Activated T-cell treated with anti-CD3 and anti-CD28 coated beads, Interleukin-2, amount 50 U/mL, for 72 hours (primary cell): ENCODE measurements around the gene SELENOO. TPM values are rescaled to one million over a fixed set of nuclear protein-coding genes. Genes with fewer than 3 reads are reported as not detected.
"Not testable (repeated sequence)": the region's sequence is repeated elsewhere in the genome, so short reads cannot be mapped to it uniquely, and the experiment has no call there.

Experiments used
- ATAC-seq, 2 donors: fragments of 150-1000 bp; cut with Tn5 transposase; replicated peaks in 1 of 2; 2 replicates each; pipeline ENCODE4 v1.10.0; 2021; ENCODE audit warnings: moderate library complexity in 2 of 2, mild to moderate bottlenecking in 1 of 2
- DNase-seq, 2 donors: peaks; one replicate each; pipeline ENCODE4 v3.0.0; 2021 to 2022; ENCODE audit warnings: mixed read lengths in 1 of 2
- H3K27ac Mint-ChIP-seq: one replicate; pipeline ENCODE4 v1.8.0; 2022; ENCODE audit warnings: mild to moderate bottlenecking, moderate library complexity, mixed read lengths
- H3K27me3 Mint-ChIP-seq: one replicate; pipeline ENCODE4 v1.8.0; 2022; ENCODE audit warnings: low read depth, mixed read lengths
- H3K36me3 Mint-ChIP-seq, 2 donors: one replicate each; pipeline ENCODE4 v1.8.0; 2022; ENCODE audit warnings: mixed read lengths in 2 of 2, mild to moderate bottlenecking in 1 of 2; ENCODE audit not compliant: insufficient read depth in 2 of 2
- H3K4me1 Mint-ChIP-seq: one replicate; pipeline ENCODE4 v1.8.0; 2022; ENCODE audit warnings: low read depth, mixed read lengths
- H3K4me3 Mint-ChIP-seq, 2 donors: one replicate each; pipeline ENCODE4 v1.8.0; 2022; ENCODE audit warnings: mild to moderate bottlenecking in 2 of 2, mixed read lengths in 2 of 2, moderate library complexity in 2 of 2
- H3K9me3 Mint-ChIP-seq, 2 donors: one replicate each; pipeline ENCODE4 v1.8.0; 2022; ENCODE audit warnings: mixed read lengths in 2 of 2
- total RNA-seq, 2 donors: library from RNA; stranded (reverse); gene quantifications; one replicate each; pipeline ENCODE4 v1.2.3, GENCODE V29; 2022

The SELENOO gene
- total RNA-seq, 2 donors from 2014 or later, result 17.6 to 19.4 TPM

DNA sequence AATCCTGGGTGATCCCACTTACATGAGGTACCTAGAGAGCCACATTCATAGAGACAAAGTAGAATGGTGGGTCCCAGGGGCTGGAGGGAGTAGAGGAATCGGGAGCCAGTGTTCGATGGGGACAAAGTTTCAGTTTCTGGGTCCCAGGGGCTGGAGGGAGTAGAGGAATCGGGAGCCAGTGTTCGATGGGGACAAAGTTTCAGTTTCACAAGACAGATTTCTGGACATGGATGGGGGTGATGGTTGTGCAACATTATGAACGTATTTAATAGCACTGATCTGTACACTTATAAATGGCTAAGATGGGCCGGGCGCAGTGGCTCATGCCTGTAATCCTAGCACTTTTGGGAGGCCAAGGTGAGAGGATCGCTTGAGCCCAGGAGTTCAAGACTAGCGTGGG is 4.2 kb downstream of the SELENOO start:
- H3K36me3 Mint-ChIP-seq, H3K27me3 Mint-ChIP-seq, ATAC-seq, H3K9me3 Mint-ChIP-seq, DNase-seq: not testable (repeated sequence)
- Mint-ChIP-seq H3K4me1 (peaks cover 32% of the 10 kb centered on the region), H3K4me3 (peak overlapping the region in 1 of 2 donors; percentile 20), H3K27ac (peak overlapping the region; percentile 5)

DNA sequence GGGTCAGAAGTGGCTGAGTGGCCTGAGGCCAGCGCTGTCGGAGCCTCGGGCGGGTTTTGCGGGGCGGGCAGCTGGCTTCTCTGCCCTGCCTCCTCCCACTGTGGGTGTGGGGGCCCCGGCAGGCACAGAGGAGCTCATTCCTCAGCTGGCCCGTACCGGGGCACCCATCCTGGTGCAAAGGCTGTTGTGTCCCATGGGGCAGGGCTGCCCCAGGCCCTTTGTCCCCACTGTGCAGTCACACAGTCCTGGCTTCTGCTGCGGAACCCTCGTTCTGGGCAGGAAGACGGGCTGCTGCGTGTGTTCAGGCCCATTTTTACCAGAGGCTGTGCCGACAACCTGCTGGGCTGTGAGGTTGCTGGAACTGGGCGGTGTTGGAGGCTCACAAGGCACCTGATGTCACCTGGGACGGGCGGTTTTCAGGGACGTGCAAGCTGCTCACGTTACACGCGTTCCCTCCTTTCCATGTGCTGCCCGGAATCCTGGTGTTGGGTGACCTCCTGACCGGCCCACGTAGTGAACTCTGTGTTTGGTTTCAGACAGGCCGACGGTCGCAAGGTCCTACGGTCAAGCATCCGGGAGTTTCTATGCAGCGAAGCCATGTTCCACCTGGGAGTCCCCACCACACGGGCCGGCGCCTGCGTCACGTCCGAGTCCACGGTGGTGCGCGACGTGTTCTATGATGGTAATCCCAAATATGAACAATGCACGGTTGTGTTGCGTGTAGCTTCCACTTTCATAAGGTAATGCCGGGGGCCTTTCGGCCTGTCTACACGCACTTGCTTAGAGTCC is 5.2 kb downstream of the SELENOO start:
- Mint-ChIP-seq H3K27ac (no peak overlapping the region), H3K36me3 (peaks cover 4 to 7% of the 10 kb centered on the region in 2 donors)

DNA sequence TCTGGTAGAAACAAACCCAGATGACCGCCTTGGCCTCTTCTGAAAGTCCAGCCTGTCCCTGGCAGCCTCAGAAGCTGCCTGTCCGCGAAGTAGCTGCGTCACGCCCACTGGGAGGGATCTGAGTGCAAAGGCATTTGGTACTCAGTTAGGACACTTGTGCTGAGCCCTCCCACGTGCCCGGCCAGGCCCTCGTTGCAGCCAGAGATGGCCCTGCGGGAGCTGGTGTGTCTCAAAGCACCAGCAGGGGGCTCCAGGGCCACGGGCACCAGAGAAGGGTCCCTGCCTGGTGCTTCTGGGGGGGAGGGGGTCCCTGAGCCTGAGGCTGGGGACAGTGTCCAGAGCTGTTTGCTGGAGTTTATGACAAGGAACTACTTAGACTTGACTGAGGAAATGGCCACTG is 5.8 kb downstream of the SELENOO start:
- Mint-ChIP-seq H3K4me3 (no peak overlapping the region), H3K27me3 (no peaks in the 10 kb centered on the region), H3K36me3 (peaks cover 4 to 7% of the 10 kb centered on the region in 2 donors), H3K27ac (no peak overlapping the region), H3K9me3 (no peaks in the 10 kb centered on the region), H3K4me1 (peaks cover 32% of the 10 kb centered on the region)
- ATAC-seq, result no peak
- no peak for DNase-seq

More for the DNA sequence above, 5.2 kb downstream of the SELENOO start:
- H3K27me3 Mint-ChIP-seq, result no peaks in the 10 kb centered on the region
- H3K4me3 Mint-ChIP-seq, result no peak overlapping the region
- ATAC-seq (no peak), DNase-seq (no peak)
- no peaks in the 10 kb centered on the region for H3K9me3 Mint-ChIP-seq
- H3K4me1 Mint-ChIP-seq, result peaks cover 32% of the 10 kb centered on the region

DNA sequence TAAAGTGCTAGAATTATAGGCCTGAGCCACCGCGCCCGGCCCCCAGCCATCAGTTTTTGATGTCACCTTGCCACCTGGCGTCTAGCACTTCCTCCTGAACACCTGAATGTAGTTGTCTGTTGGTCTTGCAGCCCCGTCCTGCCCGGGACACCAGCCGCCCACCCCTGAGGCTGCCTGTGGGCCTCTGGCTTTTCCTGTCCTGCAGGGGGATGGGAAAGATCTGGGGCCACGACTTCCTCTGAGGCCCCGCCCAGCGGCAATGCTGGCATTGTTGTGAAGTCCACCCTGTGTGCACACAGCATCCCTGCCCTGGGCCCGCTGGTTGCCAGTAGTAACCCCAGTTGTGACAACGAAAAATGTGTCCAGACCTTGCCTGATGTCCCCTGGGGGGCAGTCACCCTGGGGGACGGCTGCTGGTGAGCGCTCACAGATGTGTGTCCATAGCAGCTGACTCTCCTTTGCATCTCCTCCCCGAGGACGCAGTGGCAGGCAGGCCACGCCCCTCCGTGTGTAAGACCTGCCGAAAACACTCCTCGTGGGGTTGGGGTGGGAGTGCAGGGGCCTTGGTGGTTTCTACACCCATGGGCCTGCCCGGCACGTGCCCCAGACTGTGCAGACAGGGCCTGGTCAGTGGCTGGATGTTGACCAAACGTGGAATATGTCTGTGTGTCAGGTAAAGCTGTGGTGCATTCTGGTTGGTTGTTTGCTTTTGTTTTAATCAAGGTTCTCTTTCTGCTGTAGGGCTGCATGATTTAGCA is 6.8 kb downstream of the SELENOO start:
- no peak for DNase-seq
- peaks cover 4 to 7% of the 10 kb centered on the region in 2 donors for H3K36me3 Mint-ChIP-seq
- no peak overlapping the region for H3K4me3 Mint-ChIP-seq
- no peaks in the 10 kb centered on the region for H3K27me3 Mint-ChIP-seq
- no peaks in the 10 kb centered on the region for H3K9me3 Mint-ChIP-seq
- H3K4me1 Mint-ChIP-seq, result peaks cover 23% of the 10 kb centered on the region
- H3K27ac Mint-ChIP-seq, result no peak overlapping the region
- ATAC-seq, result no peak

DNA sequence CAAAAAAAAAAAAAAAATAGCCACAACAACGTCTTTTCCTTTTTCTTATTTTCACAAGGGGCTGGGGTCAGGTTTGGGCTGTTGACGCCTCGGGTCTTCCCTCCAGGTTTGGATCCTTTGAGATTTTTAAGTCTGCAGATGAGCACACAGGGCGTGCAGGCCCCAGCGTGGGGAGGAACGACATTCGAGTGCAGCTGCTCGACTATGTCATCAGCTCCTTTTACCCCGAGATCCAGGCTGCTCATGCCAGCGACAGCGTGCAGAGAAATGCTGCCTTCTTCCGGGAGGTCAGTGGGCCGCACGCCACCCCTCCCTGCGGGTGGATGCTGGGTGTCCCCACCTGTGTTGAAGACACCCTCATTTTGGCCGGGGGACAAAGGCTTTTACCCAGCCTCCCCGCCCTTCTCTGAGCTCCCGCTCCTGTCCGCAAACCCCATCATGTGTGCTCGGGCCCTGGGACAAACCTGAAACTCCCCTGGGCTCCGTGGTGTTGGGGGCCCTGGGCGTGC is 7.7 kb downstream of the SELENOO start:
- no peak overlapping the region for H3K4me3 Mint-ChIP-seq
- H3K27me3 Mint-ChIP-seq, result no peaks in the 10 kb centered on the region
- H3K9me3 Mint-ChIP-seq, result no peaks in the 10 kb centered on the region
- no peak overlapping the region for H3K27ac Mint-ChIP-seq
- DNase-seq (no peak), ATAC-seq (no peak)
- peaks cover 4 to 8% of the 10 kb centered on the region in 2 donors for H3K36me3 Mint-ChIP-seq
- H3K4me1 Mint-ChIP-seq, result peaks cover 19% of the 10 kb centered on the region

DNA sequence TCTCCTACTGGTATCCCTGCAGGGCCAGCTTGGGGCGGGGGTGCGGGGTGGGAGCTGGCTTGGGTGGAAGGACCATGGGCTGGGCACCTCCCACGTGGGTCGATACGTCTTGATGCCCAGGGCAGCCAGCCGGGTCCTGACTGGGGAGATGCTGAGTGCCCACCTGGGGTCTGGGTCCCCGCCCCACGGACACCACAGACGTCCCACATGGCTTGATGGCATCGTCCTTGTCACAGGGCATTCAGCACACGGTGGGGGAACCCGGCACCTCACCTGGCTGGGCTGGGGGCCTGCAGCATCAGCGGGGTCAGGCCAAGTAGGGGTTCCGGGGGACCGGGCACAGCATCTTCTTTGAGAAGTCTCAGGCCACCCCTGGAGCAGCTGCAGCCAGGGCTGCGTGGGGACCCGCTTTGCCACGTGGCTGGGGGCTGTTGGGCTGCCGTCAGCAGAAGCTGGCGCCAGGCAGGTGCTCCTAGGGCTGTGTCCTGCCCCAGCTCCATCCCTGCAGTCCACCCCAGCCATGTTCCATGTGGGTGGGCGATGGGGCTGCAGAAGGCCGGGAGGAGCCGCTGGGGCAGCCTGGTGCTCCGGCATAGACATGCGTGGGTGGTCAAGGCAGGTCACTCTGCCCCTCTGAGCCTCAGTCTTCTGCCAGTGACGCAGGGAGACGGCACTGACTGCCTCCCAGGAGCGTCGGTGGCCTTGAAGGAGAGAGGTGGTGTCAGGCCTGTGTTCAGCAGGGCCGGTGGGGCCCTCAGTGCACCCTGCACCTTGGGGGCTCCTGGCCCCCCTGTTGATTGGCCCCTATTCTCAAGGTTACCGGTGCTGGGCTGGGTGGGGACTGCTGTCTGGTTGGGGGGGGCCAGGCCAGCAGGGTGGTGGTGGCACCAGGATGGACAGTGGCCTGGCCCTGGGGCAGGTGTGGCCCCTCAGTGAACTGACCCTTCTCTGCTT is 8.4 kb downstream of the SELENOO start:
- Mint-ChIP-seq H3K27ac (peak overlapping the region; percentile 27), H3K27me3 (no peaks in the 10 kb centered on the region), H3K4me1 (peaks cover 12% of the 10 kb centered on the region), H3K36me3 (peaks cover 4 to 7% of the 10 kb centered on the region in 2 donors), H3K4me3 (no peak overlapping the region), H3K9me3 (no peaks in the 10 kb centered on the region)
- DNase-seq, result no peak
- peak; percentile 21 to 29 for ATAC-seq

DNA sequence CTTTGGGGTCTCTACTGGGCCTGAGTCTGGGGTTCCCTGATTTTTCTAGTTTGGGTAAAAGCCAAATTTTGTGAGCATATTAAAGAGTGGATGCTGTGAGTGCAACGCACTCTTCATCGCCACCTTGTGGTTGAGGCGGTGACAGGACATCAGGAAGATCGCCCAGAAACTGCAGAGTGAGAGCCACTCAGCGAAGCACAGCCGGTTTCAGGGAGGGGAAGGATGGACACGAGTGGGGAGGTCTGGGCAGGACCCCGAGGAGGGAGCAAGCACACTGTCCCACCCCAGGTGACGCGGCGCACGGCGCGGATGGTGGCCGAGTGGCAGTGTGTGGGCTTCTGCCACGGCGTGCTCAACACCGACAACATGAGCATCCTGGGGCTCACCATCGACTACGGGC is 9.1 kb downstream of the SELENOO start:
- Mint-ChIP-seq H3K4me3 (no peak overlapping the region), H3K4me1 (peaks cover 8% of the 10 kb centered on the region), H3K27ac (peak overlapping the region; percentile 27), H3K36me3 (peaks cover 4 to 9% of the 10 kb centered on the region in 2 donors), H3K9me3 (no peaks in the 10 kb centered on the region), H3K27me3 (no peaks in the 10 kb centered on the region)
- DNase-seq (peak; percentile 71 to 76), ATAC-seq (peak; percentile 65 to 68)

DNA sequence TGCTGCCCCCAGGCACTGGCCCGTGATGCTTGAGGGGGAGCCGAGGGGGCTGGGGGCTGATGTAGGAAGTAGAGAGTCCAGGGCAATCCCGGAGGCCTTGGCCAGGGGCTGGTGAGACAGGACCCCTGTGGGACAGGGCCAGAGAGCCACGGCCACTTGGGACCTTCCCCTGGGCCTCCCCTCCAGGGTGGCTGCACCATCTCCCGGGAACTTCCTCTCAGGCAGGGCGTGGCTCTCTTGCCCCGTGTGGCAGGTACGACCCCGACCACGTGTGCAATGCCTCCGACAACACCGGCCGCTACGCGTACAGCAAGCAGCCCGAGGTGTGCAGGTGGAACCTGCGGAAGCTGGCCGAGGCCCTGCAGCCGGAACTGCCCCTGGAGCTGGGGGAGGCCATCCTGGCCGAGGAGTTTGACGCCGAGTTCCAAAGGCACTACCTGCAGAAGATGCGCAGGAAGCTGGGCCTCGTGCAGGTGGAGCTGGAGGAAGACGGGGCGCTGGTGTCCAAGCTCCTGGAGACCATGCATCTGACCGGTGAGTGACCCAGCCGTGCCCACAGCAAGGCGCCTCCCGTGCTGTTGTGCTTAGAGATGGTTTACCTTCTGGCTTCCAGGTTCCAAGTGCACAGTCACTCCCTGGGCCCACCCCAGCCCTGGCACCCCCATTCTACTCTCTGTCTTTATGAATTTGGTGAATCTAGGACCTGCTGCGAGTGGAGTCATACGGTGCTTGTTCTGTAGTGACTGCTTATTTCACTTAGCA is 9.7 kb downstream of the SELENOO start:
- ATAC-seq (no peak), DNase-seq (no peak)
- Mint-ChIP-seq H3K36me3 (peaks cover 4 to 10% of the 10 kb centered on the region in 2 donors), H3K27ac (peak overlapping the region; percentile 34), H3K4me3 (no peak overlapping the region), H3K9me3 (no peaks in the 10 kb centered on the region), H3K4me1 (peaks cover 5% of the 10 kb centered on the region), H3K27me3 (no peaks in the 10 kb centered on the region)

DNA sequence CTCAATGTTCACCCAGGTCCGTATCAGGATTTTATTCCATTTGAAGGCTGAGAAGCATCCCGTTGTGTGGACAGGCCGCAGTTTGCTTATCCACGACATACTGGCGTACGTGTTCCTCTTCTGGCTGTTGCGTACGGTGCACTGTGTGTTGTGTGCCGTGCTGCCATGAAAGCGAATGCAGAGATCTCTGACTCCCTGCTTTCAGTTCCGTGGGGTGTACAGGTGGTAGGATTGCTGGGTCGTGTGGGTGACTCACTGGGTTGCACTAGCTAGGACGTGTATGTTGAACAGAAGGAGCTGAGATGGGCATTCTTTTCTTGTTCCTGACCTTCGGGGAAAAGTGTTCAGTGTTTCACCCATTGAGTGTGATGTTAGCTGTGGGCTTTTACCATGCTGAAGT is 10.3 kb downstream of the SELENOO start:
- peaks cover 4 to 12% of the 10 kb centered on the region in 2 donors for H3K36me3 Mint-ChIP-seq
- peak overlapping the region; percentile 34 for H3K27ac Mint-ChIP-seq
- ATAC-seq, result no peak
- no peaks in the 10 kb centered on the region for H3K9me3 Mint-ChIP-seq
- H3K27me3 Mint-ChIP-seq, result no peaks in the 10 kb centered on the region
- peaks cover 5% of the 10 kb centered on the region for H3K4me1 Mint-ChIP-seq
- no peak overlapping the region for H3K4me3 Mint-ChIP-seq
- DNase-seq, result no peak

DNA sequence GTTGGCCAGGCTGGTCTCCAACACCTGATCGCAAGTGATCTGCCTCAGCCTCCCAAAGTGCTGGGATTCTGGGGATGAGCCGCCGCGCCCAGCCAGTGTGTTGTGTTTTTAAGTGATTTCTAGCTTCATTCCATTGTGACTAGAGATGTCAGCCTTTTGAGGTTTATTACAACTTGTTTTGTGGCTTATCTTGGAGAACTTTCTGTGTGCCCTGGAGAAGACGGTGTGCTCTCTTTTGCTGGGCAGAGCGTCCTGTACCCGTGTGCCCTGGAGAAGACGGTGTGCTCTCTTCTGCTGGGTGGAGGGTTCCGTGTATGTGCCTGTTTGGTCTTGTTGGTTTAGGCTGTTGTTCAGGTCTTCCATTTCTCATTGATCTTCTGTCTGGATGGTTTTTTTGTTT is 12.5 kb downstream of the SELENOO start:
- Mint-ChIP-seq H3K9me3 (no peaks in the 10 kb centered on the region), H3K27me3 (no peaks in the 10 kb centered on the region)
- ATAC-seq, result no peak

DNA sequence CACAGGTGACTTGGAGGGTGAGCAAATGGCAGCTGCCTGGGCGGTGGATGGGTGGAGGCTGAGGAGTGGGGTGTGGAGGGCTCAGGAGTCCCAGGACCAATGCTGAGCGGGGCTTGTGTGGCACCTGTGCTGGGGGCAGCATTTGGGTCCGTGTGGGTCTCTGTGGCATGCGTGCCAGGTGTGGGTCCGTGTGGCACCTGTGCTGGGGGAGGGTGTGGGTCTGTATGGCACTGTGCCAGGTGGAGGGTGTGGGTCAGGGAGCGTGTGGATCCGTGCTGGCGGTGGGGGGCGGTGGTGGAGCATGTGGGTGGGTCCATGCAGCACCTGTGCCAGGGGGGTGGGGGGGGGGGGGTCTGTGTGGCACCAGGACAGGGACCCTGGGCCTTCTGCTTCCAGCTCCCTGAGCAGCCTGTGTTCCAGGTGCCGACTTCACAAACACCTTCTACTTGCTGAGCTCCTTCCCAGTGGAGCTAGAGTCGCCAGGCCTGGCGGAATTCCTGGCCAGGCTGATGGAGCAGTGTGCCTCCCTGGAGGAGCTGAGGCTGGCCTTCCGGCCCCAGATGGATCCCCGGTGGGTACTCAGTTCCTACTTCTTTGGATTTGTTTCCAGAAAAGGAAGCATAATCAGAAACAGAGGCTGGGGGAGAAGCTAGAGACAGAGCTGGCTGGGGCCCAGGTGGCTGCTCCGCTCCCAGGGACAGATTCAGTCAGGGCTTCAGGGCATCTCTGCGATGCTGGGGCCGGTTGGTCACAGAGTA is 14.7 kb downstream of the SELENOO start:
- peaks cover 2 to 13% of the 10 kb centered on the region in 2 donors for H3K36me3 Mint-ChIP-seq
- H3K4me1 Mint-ChIP-seq, result no peaks in the 10 kb centered on the region
- ATAC-seq (no peak), DNase-seq (no peak)
- no peaks in the 10 kb centered on the region for H3K27me3 Mint-ChIP-seq
- H3K27ac Mint-ChIP-seq, result no peak overlapping the region
- H3K9me3 Mint-ChIP-seq, result no peaks in the 10 kb centered on the region
- no peak overlapping the region for H3K4me3 Mint-ChIP-seq

More for the DNA sequence above, 12.5 kb downstream of the SELENOO start:
- Mint-ChIP-seq H3K27ac (no peak overlapping the region), H3K36me3 (peaks cover 4 to 16% of the 10 kb centered on the region in 2 donors), H3K4me1 (peaks cover 5% of the 10 kb centered on the region), H3K4me3 (no peak overlapping the region)
- no peak for DNase-seq
